SK-N-SH (cell line): ENCODE results near the gene PDE4D. TPM values are rescaled to one million over a fixed set of nuclear protein-coding genes. Genes with fewer than 3 reads are reported as not detected.
A peak's percentile ranks its signal among the peaks of the same experiment; 100 is the strongest.

Experiments used
- CTCF ChIA-PET: fragments of 300-600, 350-600 bp; formaldehyde crosslinking; extraction: SDS; loops from one replicate; lab custom pipeline; 2021; lab: Yijun Ruan, JAX
- POLR2A ChIA-PET: fragments of 350-600 bp; sonication (Branson Sonifier 250); formaldehyde crosslinking; extraction: SDS; loops from one replicate; lab custom pipeline; 2020; ENCODE audit warnings: antibody characterized with exemption, inconsistent platforms; lab: Yijun Ruan, JAX
- DNase-seq: peaks from one replicate; pipeline ENCODE4 v3.0.0; 2012
- H2AFZ ChIP-seq: fragments of 200-600 bp; sonication (generic); 2 replicates; pipeline ENCODE4 v1.8.1; 2016; ENCODE audit warnings: antibody characterized with exemption, mild to moderate bottlenecking, low read depth
- H3F3A ChIP-seq: fragments of 200-600 bp; sonication (generic); replicated peaks from 2 replicates; pipeline ENCODE3; 2016; ENCODE audit warnings: antibody characterized with exemption, mild to moderate bottlenecking; ENCODE audit not compliant: insufficient read depth
- H3K27ac ChIP-seq, 2 experiments: fragments of 200-500 bp in 1 of 2; fragments of 200-600 bp in 1 of 2; sonication (Bioruptor generic) in 1 of 2; sonication (generic), shearing (Covaris generic) in 1 of 2; 2 replicates each; pipeline versions ENCODE4 v1.5.1 to v1.6.1; 2014 to 2016; ENCODE audit warnings: low read depth in 2 of 2, inconsistent platforms in 1 of 2, low read length in 1 of 2, mild to moderate bottlenecking in 1 of 2, mixed read lengths in 1 of 2
- H3K27me3 ChIP-seq: fragments of 200-600 bp; sonication (generic), shearing (Covaris generic); 2 replicates; pipeline ENCODE4 v1.6.1; 2016; ENCODE audit warnings: mixed run types; ENCODE audit not compliant: insufficient read depth
- H3K36me3 ChIP-seq, 2 experiments: fragments of 200-500 bp in 1 of 2; fragments of 200-600 bp in 1 of 2; sonication (Bioruptor generic) in 1 of 2; sonication (generic) in 1 of 2; replicated peaks in 1 of 2; 2 replicates each; pipeline versions ENCODE3 to v1.5.1; 2014 to 2016; ENCODE audit warnings: low read length in 1 of 2, mild to moderate bottlenecking in 1 of 2; ENCODE audit not compliant: insufficient read depth in 2 of 2, control insufficient read depth in 1 of 2
- H3K4me1 ChIP-seq, 2 experiments: fragments of 200-500 bp in 1 of 2; fragments of 200-600 bp in 1 of 2; sonication (Bioruptor generic) in 1 of 2; sonication (generic), shearing (Covaris generic) in 1 of 2; 2 replicates each; pipeline versions ENCODE4 v1.5.1 to v1.6.1; 2014 to 2016; ENCODE audit warnings: low read depth in 1 of 2, low read length in 1 of 2, mixed run types in 1 of 2; ENCODE audit not compliant: insufficient read depth in 2 of 2, control insufficient read depth in 1 of 2
- H3K4me2 ChIP-seq: fragments of 200-600 bp; sonication (generic), shearing (Covaris generic); 2 replicates; pipeline ENCODE4 v1.6.1; 2017; ENCODE audit warnings: mixed run types
- H3K4me3 ChIP-seq, 2 experiments: fragments of 200-500 bp in 1 of 2; fragments of 200-600 bp in 1 of 2; sonication (Bioruptor generic) in 1 of 2; sonication (generic), shearing (Covaris generic) in 1 of 2; 2 replicates each; pipeline versions ENCODE4 v1.5.1 to v1.8.1; 2014 to 2016; ENCODE audit warnings: low read depth in 2 of 2, inconsistent platforms in 1 of 2, low read length in 1 of 2, mild to moderate bottlenecking in 1 of 2, mixed read lengths in 1 of 2, moderate library complexity in 1 of 2
- H3K79me2 ChIP-seq: fragments of 200-600 bp; sonication (generic); 2 replicates; pipeline ENCODE4 v1.8.1; 2017; ENCODE audit warnings: mild to moderate bottlenecking; ENCODE audit not compliant: insufficient read depth
- H3K9ac ChIP-seq: fragments of 200-600 bp; sonication (generic); 2 replicates; pipeline ENCODE4 v1.6.1; 2017; ENCODE audit warnings: mixed run types
- H3K9me2 ChIP-seq: fragments of 200-600 bp; sonication (generic); 2 replicates; pipeline ENCODE4 v1.6.1; 2017; ENCODE audit warnings: mixed run types
- H3K9me3 ChIP-seq: fragments of 200-600 bp; sonication (generic); 2 replicates; pipeline ENCODE4 v1.6.1; 2017; ENCODE audit warnings: mixed run types, mild to moderate bottlenecking, moderate library complexity
- H4K20me1 ChIP-seq: fragments of 200-600 bp; sonication (generic); 2 replicates; pipeline ENCODE4 v1.6.1; 2017; ENCODE audit warnings: mild to moderate bottlenecking, mixed run types; ENCODE audit not compliant: insufficient read depth
- EP300 ChIP-seq, 2 experiments: IDR thresholded peaks; 2 replicates each; pipeline versions ENCODE4 v1.4.0 to v1.6.1; 2012; ENCODE audit warnings: borderline replicate concordance in 1 of 2, low read depth in 1 of 2, low read length in 1 of 2
- GATA2 ChIP-seq: sonication (generic); formaldehyde crosslinking; IDR thresholded peaks from 2 replicates; pipeline ENCODE4 v1.5.0; 2020; ENCODE audit warnings: mild to moderate bottlenecking, missing genetic modification reagents
- NFIC ChIP-seq: IDR thresholded peaks from 2 replicates; pipeline ENCODE4 v1.4.0; 2012; ENCODE audit warnings: borderline replicate concordance
- NRF1 ChIP-seq: IDR thresholded peaks from 2 replicates; pipeline ENCODE4 v1.6.1; 2012; ENCODE audit warnings: low read depth, mild to moderate bottlenecking, low read length
- POLR2AphosphoS5 ChIP-seq: IDR thresholded peaks from 2 replicates; pipeline ENCODE4 v1.6.1; 2012; ENCODE audit warnings: low read depth, low read length
- RCOR1 ChIP-seq: fragments of 150-350 bp; IDR thresholded peaks from 2 replicates; pipeline ENCODE4 v1.6.1; 2017; ENCODE audit warnings: antibody characterized with exemption, low read length
- SIN3A ChIP-seq: IDR thresholded peaks from 2 replicates; pipeline ENCODE4 v1.6.1; 2012; ENCODE audit warnings: low read depth, mild to moderate bottlenecking, low read length, moderate library complexity, borderline replicate concordance
- TCF12 ChIP-seq: IDR thresholded peaks from 2 replicates; pipeline ENCODE4 v1.4.0; 2012
- YY1 ChIP-seq: IDR thresholded peaks from 2 replicates; pipeline ENCODE4 v1.4.0; 2012; ENCODE audit warnings: low read depth, mild to moderate bottlenecking
- ZBTB33 ChIP-seq: IDR thresholded peaks from 2 replicates; pipeline ENCODE4 v1.4.0; 2012; ENCODE audit warnings: low read depth, borderline replicate concordance
- polyA plus RNA-seq, 3 experiments: library from polyadenylated mRNA; depleted of rRNA; stranded (reverse); fragments of >200 nt; gene quantifications; 2 replicates each; pipeline ENCODE4 v1.2.3, GENCODE V29; 2012
- TF ChIP-seq, protein P1 (sequence below): fragments of 150-350 bp; IDR thresholded peaks from 2 replicates; pipeline ENCODE4 v1.6.1; 2016; ENCODE audit warnings: mild to moderate bottlenecking, low read depth, low read length
- TF ChIP-seq, protein P2 (sequence below): fragments of 150-350 bp; IDR thresholded peaks from 2 replicates; pipeline ENCODE4 v1.6.1; 2017; ENCODE audit warnings: antibody characterized with exemption, low read length, low read depth, borderline replicate concordance
- TF ChIP-seq, protein P3 (sequence below): IDR thresholded peaks from 2 replicates; pipeline ENCODE4 v1.4.0; 2012; ENCODE audit warnings: low read depth

The PDE4D gene
- polyA plus RNA-seq, 1 of the 3 experiments (the other 2 are of a cell fraction): 2.4 TPM

DNA sequence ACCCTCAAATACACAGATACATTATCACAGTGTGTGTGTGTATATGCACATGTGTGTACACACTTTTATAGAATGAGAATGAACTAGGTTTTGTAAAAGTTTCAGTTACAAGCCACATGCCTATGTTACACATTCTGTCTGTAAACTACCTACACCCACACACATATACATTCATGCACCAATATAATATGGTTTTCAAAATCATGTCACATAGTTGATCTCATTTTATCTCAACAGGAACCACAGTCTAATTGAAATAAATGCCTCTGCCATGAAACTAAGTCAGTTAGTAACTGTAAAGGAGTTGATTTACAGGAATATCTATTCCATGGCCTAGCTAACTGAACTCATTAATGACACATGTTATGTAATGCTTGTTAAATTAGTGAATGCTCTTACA, 646.6 kb downstream of the PDE4D start:
- H3K27me3 ChIP-seq: no peaks in the 10 kb centered on the region
- peak overlapping the region in 1 of 2 experiments; percentile 39; a peak in 2 of 4 replicates for H3K27ac ChIP-seq
- H4K20me1 ChIP-seq: no peaks in the 10 kb centered on the region
- no peak overlapping the region for H2AFZ ChIP-seq
- no peak overlapping the region for H3K4me2 ChIP-seq
- H3K4me3 ChIP-seq: no peak overlapping the region
- no peaks in the 10 kb centered on the region for H3K9me3 ChIP-seq
- no peak for DNase-seq
- TF ChIP-seq YY1 (no peak), POLR2AphosphoS5 (no peak), SIN3A (no peak), GATA2 (no peak), ZBTB33 (no peak), EP300 (IDR thresholded peaks at IDR 0.05; ENCODE audit: borderline replicate concordance in 1 of 2, low read depth in 1 of 2, low read length in 1 of 2) (no peak), NRF1 (no peak), RCOR1 (no peak), TCF12 (no peak), NFIC (no peak)
- TF ChIP-seq, protein P1, sequence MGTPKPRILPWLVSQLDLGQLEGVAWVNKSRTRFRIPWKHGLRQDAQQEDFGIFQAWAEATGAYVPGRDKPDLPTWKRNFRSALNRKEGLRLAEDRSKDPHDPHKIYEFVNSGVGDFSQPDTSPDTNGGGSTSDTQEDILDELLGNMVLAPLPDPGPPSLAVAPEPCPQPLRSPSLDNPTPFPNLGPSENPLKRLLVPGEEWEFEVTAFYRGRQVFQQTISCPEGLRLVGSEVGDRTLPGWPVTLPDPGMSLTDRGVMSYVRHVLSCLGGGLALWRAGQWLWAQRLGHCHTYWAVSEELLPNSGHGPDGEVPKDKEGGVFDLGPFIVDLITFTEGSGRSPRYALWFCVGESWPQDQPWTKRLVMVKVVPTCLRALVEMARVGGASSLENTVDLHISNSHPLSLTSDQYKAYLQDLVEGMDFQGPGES: no peak
- TF ChIP-seq, protein P2, sequence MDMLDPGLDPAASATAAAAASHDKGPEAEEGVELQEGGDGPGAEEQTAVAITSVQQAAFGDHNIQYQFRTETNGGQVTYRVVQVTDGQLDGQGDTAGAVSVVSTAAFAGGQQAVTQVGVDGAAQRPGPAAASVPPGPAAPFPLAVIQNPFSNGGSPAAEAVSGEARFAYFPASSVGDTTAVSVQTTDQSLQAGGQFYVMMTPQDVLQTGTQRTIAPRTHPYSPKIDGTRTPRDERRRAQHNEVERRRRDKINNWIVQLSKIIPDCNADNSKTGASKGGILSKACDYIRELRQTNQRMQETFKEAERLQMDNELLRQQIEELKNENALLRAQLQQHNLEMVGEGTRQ: no peak
- TF ChIP-seq, protein P3, sequence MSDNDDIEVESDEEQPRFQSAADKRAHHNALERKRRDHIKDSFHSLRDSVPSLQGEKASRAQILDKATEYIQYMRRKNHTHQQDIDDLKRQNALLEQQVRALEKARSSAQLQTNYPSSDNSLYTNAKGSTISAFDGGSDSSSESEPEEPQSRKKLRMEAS: no peak
- no peaks in the 10 kb centered on the region for H3K36me3 ChIP-seq
- no peaks in the 10 kb centered on the region for H3K9me2 ChIP-seq
- H3K4me1 ChIP-seq: peaks cover 5 to 8% of the 10 kb centered on the region in 2 experiments; a peak in 2 of 4 replicates
- CTCF ChIA-PET: no interaction called here
- H3K9ac ChIP-seq: no peak overlapping the region
- POLR2A ChIA-PET: no interaction called here
- H3K79me2 ChIP-seq: no peaks in the 10 kb centered on the region
- H3F3A ChIP-seq: peaks cover 4% of the 10 kb centered on the region
